Measurements from ENCODE around the gene OSBPL8. TPM values are rescaled to one million over a fixed set of nuclear protein-coding genes. Genes with fewer than 3 reads are reported as not detected.

Gene OSBPL8
- total RNA-seq, 1 experiment from 2014 or later: 81.7 TPM

DNA sequence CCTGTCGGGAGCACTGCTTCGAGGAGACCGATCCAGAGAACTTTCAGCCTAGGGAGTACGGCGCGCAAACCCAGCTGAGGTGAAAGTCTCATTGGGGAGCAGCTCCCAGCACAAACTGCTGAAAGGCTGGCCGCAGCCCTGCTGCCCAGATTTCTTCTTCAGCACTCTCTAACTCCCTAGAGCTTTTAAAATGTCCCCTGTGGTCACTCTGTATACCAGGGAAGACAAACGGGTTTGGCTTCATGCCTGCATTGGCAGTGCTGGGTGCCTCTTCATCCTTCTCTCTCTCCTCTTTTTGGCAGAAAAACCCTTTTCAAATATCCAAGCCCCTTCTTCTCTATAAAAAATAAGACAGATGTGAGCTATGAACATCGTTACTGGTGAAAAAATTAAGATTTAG lies 246.3 kb downstream of the OSBPL8 start:
- Mint-ChIP-seq H3K4me3 (no peak overlapping the region), H3K9me3 (no peaks in the 10 kb centered on the region), H3K4me1 (peaks cover 16% of the 10 kb centered on the region), H3K27ac (no peak overlapping the region), H3K27me3 (ENCODE audit: low read depth) (peaks cover 2% of the 10 kb centered on the region), H3K36me3 (no peaks in the 10 kb centered on the region)
- ChIA-PET CTCF (interaction anchor here (1.1 to 1.4 kb wide), 2 partner anchors 34 to 241 kb away, joined by 5 read pairs; partner anchors contain the start of gene BBS10), POLR2A (no interaction called here)
- peak; percentile 74 for ATAC-seq
- TF ChIP-seq, protein P1, sequence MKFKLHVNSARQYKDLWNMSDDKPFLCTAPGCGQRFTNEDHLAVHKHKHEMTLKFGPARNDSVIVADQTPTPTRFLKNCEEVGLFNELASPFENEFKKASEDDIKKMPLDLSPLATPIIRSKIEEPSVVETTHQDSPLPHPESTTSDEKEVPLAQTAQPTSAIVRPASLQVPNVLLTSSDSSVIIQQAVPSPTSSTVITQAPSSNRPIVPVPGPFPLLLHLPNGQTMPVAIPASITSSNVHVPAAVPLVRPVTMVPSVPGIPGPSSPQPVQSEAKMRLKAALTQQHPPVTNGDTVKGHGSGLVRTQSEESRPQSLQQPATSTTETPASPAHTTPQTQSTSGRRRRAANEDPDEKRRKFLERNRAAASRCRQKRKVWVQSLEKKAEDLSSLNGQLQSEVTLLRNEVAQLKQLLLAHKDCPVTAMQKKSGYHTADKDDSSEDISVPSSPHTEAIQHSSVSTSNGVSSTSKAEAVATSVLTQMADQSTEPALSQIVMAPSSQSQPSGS (CRISPR knock-in tag; IDR thresholded peaks at IDR 0.05; ENCODE audit: borderline replicate concordance, low read depth): no peak
- TF ChIP-seq ZNF671 (CRISPR knock-in tag; IDR thresholded peaks at IDR 0.05) (no peak), TEAD1 (CRISPR knock-in tag; IDR thresholded peaks at IDR 0.05) (no peak), TEAD4 (CRISPR knock-in tag; IDR thresholded peaks at IDR 0.05) (no peak), CREB1 (CRISPR knock-in tag; IDR thresholded peaks at IDR 0.05) (no peak), HMGA2 (CRISPR knock-in tag; IDR thresholded peaks at IDR 0.05) (no peak), ZNF423 (CRISPR knock-in tag; IDR thresholded peaks at IDR 0.05) (no peak), MYBL2 (CRISPR knock-in tag; IDR thresholded peaks at IDR 0.05) (no peak), CBFB (CRISPR knock-in tag; IDR thresholded peaks at IDR 0.05; ENCODE audit: low read depth) (no peak)
- TF ChIP-seq, protein P2, sequence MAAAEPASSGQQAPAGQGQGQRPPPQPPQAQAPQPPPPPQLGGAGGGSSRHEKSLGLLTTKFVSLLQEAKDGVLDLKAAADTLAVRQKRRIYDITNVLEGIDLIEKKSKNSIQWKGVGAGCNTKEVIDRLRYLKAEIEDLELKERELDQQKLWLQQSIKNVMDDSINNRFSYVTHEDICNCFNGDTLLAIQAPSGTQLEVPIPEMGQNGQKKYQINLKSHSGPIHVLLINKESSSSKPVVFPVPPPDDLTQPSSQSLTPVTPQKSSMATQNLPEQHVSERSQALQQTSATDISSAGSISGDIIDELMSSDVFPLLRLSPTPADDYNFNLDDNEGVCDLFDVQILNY (CRISPR knock-in tag; IDR thresholded peaks at IDR 0.05): no peak
- TF ChIP-seq, protein P3, sequence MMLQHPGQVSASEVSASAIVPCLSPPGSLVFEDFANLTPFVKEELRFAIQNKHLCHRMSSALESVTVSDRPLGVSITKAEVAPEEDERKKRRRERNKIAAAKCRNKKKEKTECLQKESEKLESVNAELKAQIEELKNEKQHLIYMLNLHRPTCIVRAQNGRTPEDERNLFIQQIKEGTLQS (CRISPR knock-in tag; conservative IDR thresholded peaks at IDR 0.05): no peak
- TF ChIP-seq, protein P4, sequence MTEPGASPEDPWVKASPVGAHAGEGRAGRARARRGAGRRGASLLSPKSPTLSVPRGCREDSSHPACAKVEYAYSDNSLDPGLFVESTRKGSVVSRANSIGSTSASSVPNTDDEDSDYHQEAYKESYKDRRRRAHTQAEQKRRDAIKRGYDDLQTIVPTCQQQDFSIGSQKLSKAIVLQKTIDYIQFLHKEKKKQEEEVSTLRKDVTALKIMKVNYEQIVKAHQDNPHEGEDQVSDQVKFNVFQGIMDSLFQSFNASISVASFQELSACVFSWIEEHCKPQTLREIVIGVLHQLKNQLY (CRISPR knock-in tag; IDR thresholded peaks at IDR 0.05): no peak
- TF ChIP-seq, protein P5, sequence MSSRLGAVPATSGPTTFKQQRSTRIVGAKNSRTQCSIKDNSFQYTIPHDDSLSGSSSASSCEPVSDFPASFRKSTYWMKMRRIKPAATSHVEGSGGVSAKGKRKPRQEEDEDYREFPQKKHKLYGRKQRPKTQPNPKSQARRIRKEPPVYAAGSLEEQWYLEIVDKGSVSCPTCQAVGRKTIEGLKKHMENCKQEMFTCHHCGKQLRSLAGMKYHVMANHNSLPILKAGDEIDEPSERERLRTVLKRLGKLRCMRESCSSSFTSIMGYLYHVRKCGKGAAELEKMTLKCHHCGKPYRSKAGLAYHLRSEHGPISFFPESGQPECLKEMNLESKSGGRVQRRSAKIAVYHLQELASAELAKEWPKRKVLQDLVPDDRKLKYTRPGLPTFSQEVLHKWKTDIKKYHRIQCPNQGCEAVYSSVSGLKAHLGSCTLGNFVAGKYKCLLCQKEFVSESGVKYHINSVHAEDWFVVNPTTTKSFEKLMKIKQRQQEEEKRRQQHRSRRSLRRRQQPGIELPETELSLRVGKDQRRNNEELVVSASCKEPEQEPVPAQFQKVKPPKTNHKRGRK (CRISPR knock-in tag; IDR thresholded peaks at IDR 0.05; ENCODE audit: borderline replicate concordance): no peak
- DNase-seq (ENCODE audit: low spot score): no peak

DNA sequence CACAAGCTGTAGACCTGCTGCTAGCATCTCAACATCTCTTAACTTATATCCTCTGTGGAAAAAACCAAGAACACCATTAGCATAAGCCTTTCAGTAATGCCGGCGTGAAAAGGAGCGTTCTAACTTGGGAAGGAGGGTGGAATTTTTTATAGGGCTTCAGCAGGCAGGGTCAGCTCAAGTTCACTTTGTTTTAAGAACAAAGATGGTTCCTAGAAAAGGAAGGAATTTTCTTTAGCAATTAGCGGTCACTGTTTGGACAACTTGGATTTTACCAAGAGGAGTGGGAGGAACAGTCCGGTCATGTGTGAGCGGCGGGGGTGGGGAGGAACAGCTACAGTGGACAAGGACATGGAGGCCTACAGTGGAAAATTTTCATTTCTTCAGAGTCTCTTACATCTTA lies 247.3 kb downstream of the OSBPL8 start:
- Mint-ChIP-seq H3K4me3 (no peak overlapping the region), H3K4me1 (peaks cover 16% of the 10 kb centered on the region), H3K27ac (peak overlapping the region; percentile 7; the same call in 1 of the 2 replicates), H3K9me3 (no peaks in the 10 kb centered on the region), H3K36me3 (no peaks in the 10 kb centered on the region), H3K27me3 (ENCODE audit: low read depth) (no peaks in the 10 kb centered on the region; the same call in 1 of the 2 replicates)
- CTCF ChIA-PET: interaction anchor here (1.4 kb wide), 1 partner anchor 35 kb away, joined by 5 read pairs; the partner anchor contains the start of gene BBS10
- ATAC-seq: peak; percentile 52
- POLR2A ChIA-PET: interaction anchor here (0.6 to 1.0 kb wide), 2 partner anchors 36 to 543 kb away, joined by 3 to 4 read pairs; partner anchors contain the start of gene BBS10
- DNase-seq (ENCODE audit: low spot score): no peak
- TF ChIP-seq, protein P6, sequence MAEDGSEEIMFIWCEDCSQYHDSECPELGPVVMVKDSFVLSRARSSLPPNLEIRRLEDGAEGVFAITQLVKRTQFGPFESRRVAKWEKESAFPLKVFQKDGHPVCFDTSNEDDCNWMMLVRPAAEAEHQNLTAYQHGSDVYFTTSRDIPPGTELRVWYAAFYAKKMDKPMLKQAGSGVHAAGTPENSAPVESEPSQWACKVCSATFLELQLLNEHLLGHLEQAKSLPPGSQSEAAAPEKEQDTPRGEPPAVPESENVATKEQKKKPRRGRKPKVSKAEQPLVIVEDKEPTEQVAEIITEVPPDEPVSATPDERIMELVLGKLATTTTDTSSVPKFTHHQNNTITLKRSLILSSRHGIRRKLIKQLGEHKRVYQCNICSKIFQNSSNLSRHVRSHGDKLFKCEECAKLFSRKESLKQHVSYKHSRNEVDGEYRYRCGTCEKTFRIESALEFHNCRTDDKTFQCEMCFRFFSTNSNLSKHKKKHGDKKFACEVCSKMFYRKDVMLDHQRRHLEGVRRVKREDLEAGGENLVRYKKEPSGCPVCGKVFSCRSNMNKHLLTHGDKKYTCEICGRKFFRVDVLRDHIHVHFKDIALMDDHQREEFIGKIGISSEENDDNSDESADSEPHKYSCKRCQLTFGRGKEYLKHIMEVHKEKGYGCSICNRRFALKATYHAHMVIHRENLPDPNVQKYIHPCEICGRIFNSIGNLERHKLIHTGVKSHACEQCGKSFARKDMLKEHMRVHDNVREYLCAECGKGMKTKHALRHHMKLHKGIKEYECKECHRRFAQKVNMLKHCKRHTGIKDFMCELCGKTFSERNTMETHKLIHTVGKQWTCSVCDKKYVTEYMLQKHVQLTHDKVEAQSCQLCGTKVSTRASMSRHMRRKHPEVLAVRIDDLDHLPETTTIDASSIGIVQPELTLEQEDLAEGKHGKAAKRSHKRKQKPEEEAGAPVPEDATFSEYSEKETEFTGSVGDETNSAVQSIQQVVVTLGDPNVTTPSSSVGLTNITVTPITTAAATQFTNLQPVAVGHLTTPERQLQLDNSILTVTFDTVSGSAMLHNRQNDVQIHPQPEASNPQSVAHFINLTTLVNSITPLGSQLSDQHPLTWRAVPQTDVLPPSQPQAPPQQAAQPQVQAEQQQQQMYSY (CRISPR knock-in tag; IDR thresholded peaks at IDR 0.05): no peak
- TF ChIP-seq, protein P7, sequence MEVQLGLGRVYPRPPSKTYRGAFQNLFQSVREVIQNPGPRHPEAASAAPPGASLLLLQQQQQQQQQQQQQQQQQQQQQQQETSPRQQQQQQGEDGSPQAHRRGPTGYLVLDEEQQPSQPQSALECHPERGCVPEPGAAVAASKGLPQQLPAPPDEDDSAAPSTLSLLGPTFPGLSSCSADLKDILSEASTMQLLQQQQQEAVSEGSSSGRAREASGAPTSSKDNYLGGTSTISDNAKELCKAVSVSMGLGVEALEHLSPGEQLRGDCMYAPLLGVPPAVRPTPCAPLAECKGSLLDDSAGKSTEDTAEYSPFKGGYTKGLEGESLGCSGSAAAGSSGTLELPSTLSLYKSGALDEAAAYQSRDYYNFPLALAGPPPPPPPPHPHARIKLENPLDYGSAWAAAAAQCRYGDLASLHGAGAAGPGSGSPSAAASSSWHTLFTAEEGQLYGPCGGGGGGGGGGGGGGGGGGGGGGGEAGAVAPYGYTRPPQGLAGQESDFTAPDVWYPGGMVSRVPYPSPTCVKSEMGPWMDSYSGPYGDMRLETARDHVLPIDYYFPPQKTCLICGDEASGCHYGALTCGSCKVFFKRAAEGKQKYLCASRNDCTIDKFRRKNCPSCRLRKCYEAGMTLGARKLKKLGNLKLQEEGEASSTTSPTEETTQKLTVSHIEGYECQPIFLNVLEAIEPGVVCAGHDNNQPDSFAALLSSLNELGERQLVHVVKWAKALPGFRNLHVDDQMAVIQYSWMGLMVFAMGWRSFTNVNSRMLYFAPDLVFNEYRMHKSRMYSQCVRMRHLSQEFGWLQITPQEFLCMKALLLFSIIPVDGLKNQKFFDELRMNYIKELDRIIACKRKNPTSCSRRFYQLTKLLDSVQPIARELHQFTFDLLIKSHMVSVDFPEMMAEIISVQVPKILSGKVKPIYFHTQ (CRISPR knock-in tag; IDR thresholded peaks at IDR 0.05): no peak
- TF ChIP-seq, protein P1 (CRISPR knock-in tag; IDR thresholded peaks at IDR 0.05; ENCODE audit: borderline replicate concordance, low read depth): no peak
- TF ChIP-seq PRRX2 (CRISPR knock-in tag; IDR thresholded peaks at IDR 0.05) (no peak), ZNF138 (CRISPR knock-in tag; conservative IDR thresholded peaks at IDR 0.05) (no peak), CREM (CRISPR knock-in tag; IDR thresholded peaks at IDR 0.05) (no peak), NFE2L1 (CRISPR knock-in tag; IDR thresholded peaks at IDR 0.05) (no peak), NFATC4 (CRISPR knock-in tag; IDR thresholded peaks at IDR 0.05) (no peak), FOXP1 (CRISPR knock-in tag; IDR thresholded peaks at IDR 0.05; ENCODE audit: borderline replicate concordance) (no peak)
- TF ChIP-seq, protein P8, sequence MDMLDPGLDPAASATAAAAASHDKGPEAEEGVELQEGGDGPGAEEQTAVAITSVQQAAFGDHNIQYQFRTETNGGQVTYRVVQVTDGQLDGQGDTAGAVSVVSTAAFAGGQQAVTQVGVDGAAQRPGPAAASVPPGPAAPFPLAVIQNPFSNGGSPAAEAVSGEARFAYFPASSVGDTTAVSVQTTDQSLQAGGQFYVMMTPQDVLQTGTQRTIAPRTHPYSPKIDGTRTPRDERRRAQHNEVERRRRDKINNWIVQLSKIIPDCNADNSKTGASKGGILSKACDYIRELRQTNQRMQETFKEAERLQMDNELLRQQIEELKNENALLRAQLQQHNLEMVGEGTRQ (CRISPR knock-in tag; IDR thresholded peaks at IDR 0.05): no peak

All from WTC11 (cell line).